Stimulated activated effector memory CD8-positive, alpha-beta T cell treated with anti-CD3 and anti-CD28 coated beads, Interleukin-12 subunit alpha, Interleukin-12 subunit beta, amount 100 ng/mL, for 72 hours (primary cell): ENCODE data around the gene RNF146.
"Not testable (repeated sequence)": the region's sequence is repeated elsewhere in the genome, so short reads cannot be mapped to it uniquely, and the experiment has no call there.

Experiments
- ATAC-seq: fragments of 150-1000 bp; cut with Tn5 transposase; 2 replicates; pipeline ENCODE4 v1.10.0; 2021
- DNase-seq, 2 donors: peaks; one replicate each; pipeline ENCODE4 v3.0.0; 2021 to 2022; ENCODE audit warnings: low spot score in 2 of 2
- H3K27ac Mint-ChIP-seq: one replicate; pipeline ENCODE4 v1.8.0; 2022; ENCODE audit warnings: mild to moderate bottlenecking, mixed read lengths
- H3K36me3 Mint-ChIP-seq: one replicate; pipeline ENCODE4 v1.8.0; 2022; ENCODE audit warnings: mild to moderate bottlenecking, mixed read lengths
- H3K4me1 Mint-ChIP-seq: one replicate; pipeline ENCODE4 v1.8.0; 2022; ENCODE audit warnings: mixed read lengths
- H3K4me3 Mint-ChIP-seq: one replicate; pipeline ENCODE4 v1.8.0; 2022; ENCODE audit warnings: mild to moderate bottlenecking, mixed read lengths
- H3K9me3 Mint-ChIP-seq: one replicate; pipeline ENCODE4 v1.8.0; 2022; ENCODE audit warnings: mixed read lengths

The RNF146 gene, protein sequence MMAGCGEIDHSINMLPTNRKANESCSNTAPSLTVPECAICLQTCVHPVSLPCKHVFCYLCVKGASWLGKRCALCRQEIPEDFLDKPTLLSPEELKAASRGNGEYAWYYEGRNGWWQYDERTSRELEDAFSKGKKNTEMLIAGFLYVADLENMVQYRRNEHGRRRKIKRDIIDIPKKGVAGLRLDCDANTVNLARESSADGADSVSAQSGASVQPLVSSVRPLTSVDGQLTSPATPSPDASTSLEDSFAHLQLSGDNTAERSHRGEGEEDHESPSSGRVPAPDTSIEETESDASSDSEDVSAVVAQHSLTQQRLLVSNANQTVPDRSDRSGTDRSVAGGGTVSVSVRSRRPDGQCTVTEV

GRCh38 chr6:127266178-127266891 lies at the start of gene RNF146:
TSS of gene RNF146 (plus strand) at chr6:127266864. CDS start at chr6:127280339, 13,475 bp downstream.
- Mint-ChIP-seq H3K9me3 (no peaks in the 10 kb centered on the region), H3K36me3 (peaks cover 22% of the 10 kb centered on the region), H3K4me3 (peak within 1 kb of the TSS; percentile 91), H3K4me1 (peaks cover 13% of the 10 kb centered on the region), H3K27ac (peak within 1 kb of the TSS; percentile 98)
- ATAC-seq (peak; percentile 85), DNase-seq (no peak)

DNA sequence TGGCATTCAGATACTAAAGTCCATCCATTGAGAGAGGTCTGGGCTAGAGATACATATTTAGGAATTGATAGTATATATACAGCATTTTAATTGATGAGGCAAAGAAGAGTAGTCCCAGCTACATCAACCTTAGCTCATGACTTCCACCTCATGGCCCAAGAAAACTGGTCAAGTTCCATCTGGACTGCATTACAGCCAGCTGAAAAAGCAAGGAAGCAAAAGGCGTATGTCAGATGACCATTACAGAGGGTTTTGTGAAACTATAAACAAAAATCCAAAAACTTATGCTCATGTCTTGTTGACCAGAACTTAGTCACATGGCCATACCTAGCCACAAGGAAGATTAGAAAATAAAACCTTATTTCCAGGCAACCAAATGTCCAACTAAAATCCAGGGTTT lies 46.8 kb upstream of the RNF146 start:
- ATAC-seq (no peak), DNase-seq (no peak)
- Mint-ChIP-seq H3K36me3 (no peaks in the 10 kb centered on the region), H3K27ac (no peak overlapping the region), H3K9me3 (no peaks in the 10 kb centered on the region), H3K4me1 (no peaks in the 10 kb centered on the region), H3K4me3 (no peak overlapping the region)

- H3K4me1 Mint-ChIP-seq: no peaks in the 10 kb centered on the region
- H3K9me3 Mint-ChIP-seq: no peaks in the 10 kb centered on the region
- H3K27ac Mint-ChIP-seq: no peak overlapping the region
- ATAC-seq (no peak), DNase-seq (no peak)
- no peaks in the 10 kb centered on the region for H3K36me3 Mint-ChIP-seq
- no peak overlapping the region for H3K4me3 Mint-ChIP-seq
Measured at GRCh38 chr6:127221201-127221600, 45.5 kb upstream of the RNF146 start.

- Mint-ChIP-seq H3K4me1 (no peaks in the 10 kb centered on the region), H3K36me3 (no peaks in the 10 kb centered on the region), H3K27ac (no peak overlapping the region), H3K4me3 (no peak overlapping the region), H3K9me3 (no peaks in the 10 kb centered on the region)
- DNase-seq (no peak), ATAC-seq (no peak)
Measured at GRCh38 chr6:127222418-127222817, 44.2 kb upstream of the RNF146 start.

DNA sequence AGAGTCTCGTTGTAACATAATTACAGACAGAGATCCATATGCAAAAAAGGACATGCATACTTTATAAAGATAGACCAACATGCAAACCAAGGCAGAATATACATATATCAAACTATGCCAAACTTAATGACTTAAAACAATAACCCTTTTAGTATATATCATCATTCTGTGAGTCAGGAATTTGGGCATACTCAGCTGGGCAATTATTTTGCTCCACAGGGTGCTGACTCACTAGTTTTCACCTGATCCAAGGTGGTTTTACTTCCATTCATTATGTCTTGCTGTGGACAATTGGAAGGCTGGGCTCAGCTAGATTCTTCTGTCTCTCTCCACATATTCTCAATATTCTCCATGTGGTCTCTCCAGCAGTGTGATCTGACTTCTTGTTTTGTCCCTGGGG lies 41.2 kb upstream of the RNF146 start:
- no peaks in the 10 kb centered on the region for H3K9me3 Mint-ChIP-seq
- H3K4me3 Mint-ChIP-seq: no peak overlapping the region
- no peak overlapping the region for H3K27ac Mint-ChIP-seq
- no peaks in the 10 kb centered on the region for H3K36me3 Mint-ChIP-seq
- ATAC-seq (no peak), DNase-seq (no peak)
- H3K4me1 Mint-ChIP-seq: no peaks in the 10 kb centered on the region

DNA sequence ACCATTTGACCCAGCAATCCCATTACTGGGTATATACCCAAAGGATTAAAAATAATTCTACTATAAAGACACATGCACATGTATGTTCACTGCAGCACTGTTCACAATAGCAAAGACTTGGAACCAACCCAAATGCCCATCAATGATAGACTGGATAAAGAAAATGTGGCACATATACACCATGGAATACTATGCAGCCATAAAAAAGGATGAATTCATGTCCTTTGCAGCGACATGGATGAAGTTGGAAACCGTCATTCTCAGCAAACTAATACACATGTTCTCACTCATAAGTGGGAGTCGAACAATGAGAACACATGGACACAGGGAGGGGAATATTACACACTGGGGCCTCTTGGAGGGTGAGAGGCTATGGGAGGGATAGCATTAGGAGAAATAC lies 32.8 kb upstream of the RNF146 start:
- not testable (repeated sequence) for ATAC-seq, H3K27ac Mint-ChIP-seq, H3K4me1 Mint-ChIP-seq

DNA sequence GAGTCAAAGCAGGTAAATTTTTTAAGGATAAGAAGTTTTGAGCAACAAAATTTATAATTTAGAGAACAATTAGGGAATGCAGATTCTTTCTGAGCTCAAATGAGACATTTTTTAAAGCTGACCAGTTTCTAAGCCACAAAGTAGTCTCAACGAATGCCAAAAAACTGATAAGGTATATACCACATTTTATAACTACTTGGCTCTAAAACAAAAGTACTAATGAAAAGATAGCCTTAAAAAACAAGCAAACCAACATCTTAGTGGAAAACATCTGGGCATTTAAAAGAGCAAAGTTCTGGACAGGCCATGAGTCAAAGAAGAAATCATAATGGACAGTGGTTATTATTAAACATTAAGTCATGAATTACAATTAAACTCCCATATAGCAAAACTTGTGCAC lies 23.2 kb upstream of the RNF146 start:
- H3K4me3 Mint-ChIP-seq: no peak overlapping the region
- H3K27ac Mint-ChIP-seq: no peak overlapping the region
- H3K4me1 Mint-ChIP-seq: no peaks in the 10 kb centered on the region
- H3K36me3 Mint-ChIP-seq: no peaks in the 10 kb centered on the region
- no peaks in the 10 kb centered on the region for H3K9me3 Mint-ChIP-seq
- ATAC-seq: no peak
- DNase-seq: no peak

More for the DNA sequence above, 32.8 kb upstream of the RNF146 start:
- not testable (repeated sequence) for DNase-seq, H3K36me3 Mint-ChIP-seq, H3K4me3 Mint-ChIP-seq
- peaks cover 14% of the 10 kb centered on the region for H3K9me3 Mint-ChIP-seq

- DNase-seq: no peak
- Mint-ChIP-seq H3K36me3 (no peaks in the 10 kb centered on the region), H3K27ac (no peak overlapping the region), H3K9me3 (no peaks in the 10 kb centered on the region), H3K4me1 (no peaks in the 10 kb centered on the region), H3K4me3 (no peak overlapping the region)
- no peak for ATAC-seq
Measured at GRCh38 chr6:127247114-127248096, 19.3 kb upstream of the RNF146 start.

- ATAC-seq (no peak), DNase-seq (no peak)
- Mint-ChIP-seq H3K36me3 (no peaks in the 10 kb centered on the region), H3K9me3 (no peaks in the 10 kb centered on the region), H3K4me1 (no peaks in the 10 kb centered on the region), H3K27ac (no peak overlapping the region), H3K4me3 (no peak overlapping the region)
Measured at GRCh38 chr6:127249621-127250020, 17.0 kb upstream of the RNF146 start.

DNA sequence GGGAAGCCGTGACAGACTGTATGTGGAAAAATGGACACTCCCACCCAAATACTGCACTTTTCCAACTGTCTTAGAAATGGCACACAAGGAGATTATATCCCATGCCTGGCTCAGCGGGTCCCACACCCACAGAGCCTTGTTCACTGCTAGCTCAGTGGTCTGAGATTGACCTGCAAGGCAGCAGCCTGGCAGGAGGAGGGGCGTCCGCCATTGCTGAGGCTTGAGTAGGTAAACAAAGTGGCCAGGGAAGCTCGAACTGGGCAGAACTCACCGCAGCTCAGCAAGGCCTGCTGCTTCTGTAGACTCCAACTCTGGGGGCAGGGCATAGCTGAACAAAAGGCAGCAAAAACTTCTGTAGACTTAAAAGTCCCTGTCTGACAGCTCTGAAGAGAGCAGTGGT lies 11.4 kb upstream of the RNF146 start:
- Mint-ChIP-seq H3K4me1 (no peaks in the 10 kb centered on the region), H3K27ac (no peak overlapping the region), H3K4me3 (no peak overlapping the region), H3K36me3 (no peaks in the 10 kb centered on the region), H3K9me3 (no peaks in the 10 kb centered on the region)
- ATAC-seq (no peak), DNase-seq (no peak)

GRCh38 chr6:127262896-127263295 lies 3.8 kb upstream of the RNF146 start:
- ATAC-seq (no peak), DNase-seq (no peak)
- Mint-ChIP-seq H3K36me3 (peaks cover 13% of the 10 kb centered on the region), H3K4me3 (no peak overlapping the region), H3K27ac (no peak overlapping the region), H3K4me1 (no peaks in the 10 kb centered on the region), H3K9me3 (no peaks in the 10 kb centered on the region)

DNA sequence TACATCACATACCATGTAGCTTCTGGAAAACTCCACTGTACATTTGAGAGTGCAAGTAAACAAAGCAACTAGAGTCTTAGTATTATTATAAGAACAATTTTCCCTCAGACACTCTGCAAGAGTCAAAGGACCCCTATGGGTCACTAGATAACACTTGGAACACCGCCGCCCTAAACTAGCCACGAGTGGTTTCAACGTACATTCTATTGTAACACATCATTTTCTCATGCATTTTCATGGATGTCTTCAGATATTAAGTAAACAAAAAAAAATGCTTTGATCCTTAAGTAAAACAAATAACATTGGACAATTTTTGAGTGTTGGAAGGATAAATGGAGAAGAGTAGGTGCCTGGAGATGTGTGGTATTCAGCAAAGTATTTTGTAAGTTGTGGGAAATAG lies 3.2 kb upstream of the RNF146 start:
- Mint-ChIP-seq H3K36me3 (peaks cover 13% of the 10 kb centered on the region), H3K9me3 (no peaks in the 10 kb centered on the region), H3K4me3 (no peak overlapping the region), H3K4me1 (peaks cover 4% of the 10 kb centered on the region), H3K27ac (no peak overlapping the region)
- ATAC-seq: no peak
- no peak for DNase-seq

DNA sequence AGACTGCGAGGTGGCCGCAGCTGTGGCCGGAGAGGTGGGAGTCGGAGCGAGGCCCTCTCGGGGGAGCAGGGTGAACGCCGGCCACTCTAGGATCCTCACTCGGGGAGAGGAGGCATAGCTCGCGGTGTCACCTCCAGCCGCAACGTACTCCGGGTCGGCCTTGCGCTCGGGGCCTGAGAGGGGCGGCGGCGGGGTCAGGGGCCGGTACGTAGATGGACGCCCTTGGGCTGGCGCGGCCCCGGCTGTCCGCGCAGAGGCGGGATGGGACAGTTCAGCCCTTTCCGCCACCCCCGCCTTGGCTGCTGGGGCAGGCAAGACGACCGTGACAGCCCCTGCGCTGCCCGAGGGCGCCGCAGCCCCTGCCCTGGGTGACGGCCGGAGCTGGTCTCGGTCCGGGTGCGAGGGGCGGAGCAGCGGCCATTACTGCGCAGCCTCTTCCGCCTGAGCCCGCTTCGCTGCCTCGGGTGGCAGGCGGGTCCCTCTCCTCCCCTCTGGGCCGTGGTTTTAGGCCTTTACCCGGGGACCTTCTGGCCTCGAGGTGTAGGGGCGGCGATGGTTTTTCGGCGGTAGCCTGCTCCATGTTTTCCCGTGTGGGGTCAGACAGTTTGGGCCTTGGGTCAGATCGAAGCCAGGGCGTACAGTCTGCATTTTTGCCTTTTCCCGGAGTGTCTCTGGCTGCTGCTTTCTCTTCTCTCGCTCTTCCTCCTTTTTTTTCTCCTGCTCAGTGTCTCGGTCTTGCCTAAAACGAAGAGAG lies 405 bp downstream of the RNF146 start:
- DNase-seq (peak; percentile 65 to 87), ATAC-seq (peak; percentile 84)
- Mint-ChIP-seq H3K9me3 (no peaks in the 10 kb centered on the region), H3K36me3 (peaks cover 22% of the 10 kb centered on the region), H3K4me1 (peaks cover 13% of the 10 kb centered on the region), H3K27ac (peak overlapping the region; percentile 98), H3K4me3 (peak overlapping the region; percentile 91)

DNA sequence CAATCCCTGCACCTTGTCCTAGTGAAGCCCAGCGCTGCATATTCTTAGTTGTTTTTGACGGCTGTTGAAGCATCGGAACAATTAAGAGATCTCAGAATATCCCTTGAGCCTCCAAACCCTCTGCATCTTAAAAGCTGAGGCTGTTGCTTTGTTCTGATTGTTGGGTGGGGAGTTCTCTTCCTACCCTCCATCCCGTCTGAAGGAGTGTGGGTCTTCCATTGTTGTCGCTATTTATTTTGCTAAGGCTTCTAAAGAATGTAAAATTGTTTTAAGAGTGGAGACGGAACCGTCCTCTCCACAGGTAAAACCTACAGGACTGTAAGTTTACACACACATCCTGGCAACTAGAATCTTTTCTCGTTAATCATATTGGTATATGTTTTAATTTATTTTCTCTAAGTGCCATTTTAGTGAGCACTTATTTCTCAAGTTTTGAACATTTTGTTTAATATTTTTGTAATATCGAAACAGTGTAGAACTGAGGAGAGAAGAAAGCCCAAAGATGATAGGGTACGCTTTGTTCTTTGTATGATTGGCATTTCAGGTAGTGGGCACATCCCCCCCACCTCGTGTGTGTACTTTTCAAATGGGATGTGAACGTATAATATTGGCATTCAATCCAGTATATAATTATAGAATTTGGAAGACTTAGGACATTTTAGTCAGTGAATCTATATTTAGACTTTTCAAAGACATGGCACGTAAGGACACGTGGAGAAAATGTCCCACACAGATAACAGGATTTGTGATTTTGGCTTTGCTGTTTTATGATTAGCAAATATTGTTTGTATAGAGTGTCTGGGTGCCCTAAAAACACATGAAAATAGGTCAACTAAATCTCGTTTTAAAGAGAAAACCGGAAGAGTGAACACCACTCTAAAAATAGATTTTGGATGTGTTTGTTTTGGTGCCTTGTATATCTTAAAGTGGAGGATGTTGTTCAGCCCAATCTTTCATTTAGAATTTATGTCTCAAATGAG lies 1.3 kb downstream of the RNF146 start:
- Mint-ChIP-seq H3K4me1 (peaks cover 13% of the 10 kb centered on the region), H3K4me3 (peak overlapping the region; percentile 91), H3K36me3 (peaks cover 22% of the 10 kb centered on the region), H3K9me3 (no peaks in the 10 kb centered on the region), H3K27ac (peak overlapping the region; percentile 98)
- no peak for DNase-seq
- peak; percentile 17 for ATAC-seq
